Measurements from ENCODE around the gene VWA7. TPM values are rescaled to one million over a fixed set of nuclear protein-coding genes. Genes with fewer than 3 reads are reported as not detected.

The VWA7 gene
- total and polyA plus RNA-seq, 2 donors from 2014 or later = 10.2 to 32.5 TPM

- Histone ChIP-seq H3K4me3 (ENCODE audit: low read length in 3 of 3) (no peak overlapping the region), H3K27ac (ENCODE audit: low read depth in 2 of 2, low read length in 2 of 2) (no peak overlapping the region), H3K9me3 (ENCODE audit: control insufficient read depth in 2 of 3, insufficient read depth in 1 of 3, low read length in 3 of 3) (no peaks in the 10 kb centered on the region), H3K36me3 (ENCODE audit: control insufficient read depth in 2 of 3, insufficient read depth in 3 of 3, low read length in 3 of 3) (peaks cover 0 to 15% (median 13%) of the 10 kb centered on the region in 3 donors), H3K9ac (ENCODE audit: low read length in 3 of 3) (no peak overlapping the region), H3K4me1 (ENCODE audit: control insufficient read depth in 2 of 3, insufficient read depth in 2 of 3, low read depth in 1 of 3, low read length in 3 of 3) (peaks cover 0 to 17% (median 0%) of the 10 kb centered on the region in 3 donors), H3K27me3 (ENCODE audit: control insufficient read depth, insufficient read depth, low read length) (no peaks in the 10 kb centered on the region)
- no peak for FAIRE-seq
- no peak for TF ChIP-seq CTCF (IDR thresholded peaks at IDR 0.05; ENCODE audit: borderline replicate concordance, extremely low read depth, insufficient read depth)
- intact Hi-C loops (cut with DNase I) = no loop called here
- no peak for DNase-seq
Measured at GRCh38 chr6:31779908-31780307, 2.8 kb upstream of the VWA7 start.

GRCh38 chr6:31778999-31779885 lies 2.1 kb upstream of the VWA7 start:
- no peak overlapping the region for H3K9ac ChIP-seq (ENCODE audit: low read length in 3 of 3)
- peaks cover 0 to 12% (median 9%) of the 10 kb centered on the region in 3 donors for H3K36me3 ChIP-seq (ENCODE audit: control insufficient read depth in 2 of 3, insufficient read depth in 3 of 3, low read length in 3 of 3)
- no peaks in the 10 kb centered on the region for H3K9me3 ChIP-seq (ENCODE audit: control insufficient read depth in 2 of 3, insufficient read depth in 1 of 3, low read length in 3 of 3)
- TF ChIP-seq CTCF (IDR thresholded peaks at IDR 0.05; ENCODE audit: borderline replicate concordance, extremely low read depth, insufficient read depth) = no peak
- FAIRE-seq (no peak), DNase-seq (no peak)
- H3K27ac ChIP-seq (ENCODE audit: low read depth in 2 of 2, low read length in 2 of 2) = no peak overlapping the region
- no peak overlapping the region for H3K4me3 ChIP-seq (ENCODE audit: low read length in 3 of 3)
- intact Hi-C loops (cut with DNase I) = no loop called here
- H3K4me1 ChIP-seq (ENCODE audit: control insufficient read depth in 2 of 3, insufficient read depth in 2 of 3, low read depth in 1 of 3, low read length in 3 of 3) = peaks cover 0 to 17% (median 0%) of the 10 kb centered on the region in 3 donors
- H3K27me3 ChIP-seq (ENCODE audit: control insufficient read depth, insufficient read depth, low read length) = no peaks in the 10 kb centered on the region

- intact Hi-C loops (cut with DNase I) = no loop called here
- H3K36me3 ChIP-seq (ENCODE audit: control insufficient read depth in 2 of 3, insufficient read depth in 3 of 3, low read length in 3 of 3) = peaks cover 0 to 12% (median 9%) of the 10 kb centered on the region in 3 donors
- FAIRE-seq (no peak), DNase-seq (no peak)
- H3K9me3 ChIP-seq (ENCODE audit: control insufficient read depth in 2 of 3, insufficient read depth in 1 of 3, low read length in 3 of 3) = no peaks in the 10 kb centered on the region
- no peak for TF ChIP-seq CTCF (IDR thresholded peaks at IDR 0.05; ENCODE audit: borderline replicate concordance, extremely low read depth, insufficient read depth)
- peaks cover 0 to 17% (median 0%) of the 10 kb centered on the region in 3 donors for H3K4me1 ChIP-seq (ENCODE audit: control insufficient read depth in 2 of 3, insufficient read depth in 2 of 3, low read depth in 1 of 3, low read length in 3 of 3)
- H3K4me3 ChIP-seq (ENCODE audit: low read length in 3 of 3) = no peak overlapping the region
- H3K27ac ChIP-seq (ENCODE audit: low read depth in 2 of 2, low read length in 2 of 2) = peak overlapping the region; percentile 77 to 92
- no peak overlapping the region for H3K9ac ChIP-seq (ENCODE audit: low read length in 3 of 3)
- no peaks in the 10 kb centered on the region for H3K27me3 ChIP-seq (ENCODE audit: control insufficient read depth, insufficient read depth, low read length)
Measured at GRCh38 chr6:31778193-31778592, 1.1 kb upstream of the VWA7 start.
